Testis (tissue), 3 donors: Measurements from ENCODE around the gene ARTN. TPM values are rescaled to one million over a fixed set of nuclear protein-coding genes. Genes with fewer than 3 reads are reported as not detected.

Experiments used
- DNase-seq: peaks from one replicate; pipeline ENCODE4 v3.0.0-alpha.2; 2019
- H3K27ac ChIP-seq, 2 donors: fragments of 200-600 bp; sonication (generic); one replicate each; pipeline ENCODE4 v1.5.1; 2019
- H3K27me3 ChIP-seq: fragments of 200-600 bp; sonication (generic); one replicate; pipeline ENCODE4 v1.5.1; 2019
- H3K36me3 ChIP-seq: fragments of 200-600 bp; sonication (generic); one replicate; pipeline ENCODE4 v1.5.1; 2017; ENCODE audit warnings: low read depth; ENCODE audit errors: missing control alignments
- H3K4me1 ChIP-seq: fragments of 200-600 bp; sonication (generic); one replicate; pipeline ENCODE4 v1.5.1; 2019
- H3K4me3 ChIP-seq, 2 donors: fragments of 200-600 bp; sonication (generic); one replicate each; pipeline ENCODE4 v1.5.1; 2017 to 2019
- H3K9me3 ChIP-seq: fragments of 200-600 bp; sonication (generic); one replicate; pipeline ENCODE4 v1.5.1; 2017
- POLR2A ChIP-seq: fragments of 450-650 bp; IDR thresholded peaks from one replicate; pipeline ENCODE4 v1.6.1; 2017; ENCODE audit warnings: antibody characterized with exemption, mild to moderate bottlenecking, moderate library complexity
- WGBS, 2 donors: methylation state at CpG; one replicate each; pipeline ENCODE4 v1.1.5; 2018; 5-methylcytosine and 5-hydroxymethylcytosine counted together
- intact Hi-C: fragments of 100-400 bp; cut with DNase I; formaldehyde crosslinking; loops from one replicate; pipeline ENCODE4 v1.15.1; 2023; ENCODE audit warnings: low total_unique reads
- polyA plus RNA-seq: library from polyadenylated mRNA; stranded (reverse); fragments of 350-450 nt; fragmentation: Illumina TruSeq; extraction: RNeasy Lipid Tissue Mini Kit (QIAGEN cat#74804); gene quantifications from one replicate; pipeline ENCODE4 v1.2.3, GENCODE V29; 2014; ENCODE audit warnings: low read depth, low replicate concordance; ENCODE audit not compliant: insufficient read depth
- total RNA-seq, 2 donors: library from RNA; depleted of rRNA; stranded (reverse); fragments of >200 nt; gene quantifications; one replicate each; pipeline ENCODE4 v1.2.3, GENCODE V29; 2016
- TF ChIP-seq, protein P1 (sequence below), 3 experiments: fragments of 450-650 bp in 2 of 3; fragments of 200-600 bp in 1 of 3; sonication (generic) in 1 of 3; IDR thresholded peaks; one replicate each; pipeline ENCODE4 v1.5.1; 2016 to 2019; ENCODE audit warnings: antibody characterized with exemption in 3 of 3, mild to moderate bottlenecking in 2 of 3, moderate library complexity in 1 of 3

Gene ARTN
- total and polyA plus RNA-seq, 3 donors from 2014 or later = 1.6 to 5.4 (median 1.9) TPM

DNA sequence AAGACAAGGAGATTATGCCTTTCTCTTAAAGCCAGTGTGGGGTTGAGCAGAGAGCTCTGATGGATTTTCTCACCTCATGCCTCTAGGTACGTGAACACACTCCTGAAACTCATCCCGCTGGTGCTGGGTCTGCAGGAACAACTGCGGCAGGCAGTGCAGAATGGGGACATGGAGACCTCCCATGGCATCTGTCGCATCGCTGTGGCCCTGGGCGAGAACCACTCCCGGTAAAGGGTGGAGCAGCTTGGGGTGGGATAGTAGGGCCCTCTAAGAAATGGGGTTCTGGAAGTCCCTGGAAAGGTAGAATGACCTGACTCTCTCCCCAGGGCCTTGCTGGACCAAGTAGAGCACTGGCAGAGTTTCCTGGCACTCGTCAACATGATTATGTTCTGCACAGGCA lies 22.6 kb downstream of the ARTN start:
- no peak for DNase-seq
- TF ChIP-seq, protein P1, sequence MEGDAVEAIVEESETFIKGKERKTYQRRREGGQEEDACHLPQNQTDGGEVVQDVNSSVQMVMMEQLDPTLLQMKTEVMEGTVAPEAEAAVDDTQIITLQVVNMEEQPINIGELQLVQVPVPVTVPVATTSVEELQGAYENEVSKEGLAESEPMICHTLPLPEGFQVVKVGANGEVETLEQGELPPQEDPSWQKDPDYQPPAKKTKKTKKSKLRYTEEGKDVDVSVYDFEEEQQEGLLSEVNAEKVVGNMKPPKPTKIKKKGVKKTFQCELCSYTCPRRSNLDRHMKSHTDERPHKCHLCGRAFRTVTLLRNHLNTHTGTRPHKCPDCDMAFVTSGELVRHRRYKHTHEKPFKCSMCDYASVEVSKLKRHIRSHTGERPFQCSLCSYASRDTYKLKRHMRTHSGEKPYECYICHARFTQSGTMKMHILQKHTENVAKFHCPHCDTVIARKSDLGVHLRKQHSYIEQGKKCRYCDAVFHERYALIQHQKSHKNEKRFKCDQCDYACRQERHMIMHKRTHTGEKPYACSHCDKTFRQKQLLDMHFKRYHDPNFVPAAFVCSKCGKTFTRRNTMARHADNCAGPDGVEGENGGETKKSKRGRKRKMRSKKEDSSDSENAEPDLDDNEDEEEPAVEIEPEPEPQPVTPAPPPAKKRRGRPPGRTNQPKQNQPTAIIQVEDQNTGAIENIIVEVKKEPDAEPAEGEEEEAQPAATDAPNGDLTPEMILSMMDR (IDR thresholded peaks at IDR 0.05) = no peak
- TF ChIP-seq POLR2A = no peak
- 87 to 97% methylated on average over 4 to 8 of the region's 8 CpGs for WGBS, 2 donors
- Histone ChIP-seq H3K27me3 (no peaks in the 10 kb centered on the region), H3K4me3 (no peak overlapping the region), H3K36me3 (no peaks in the 10 kb centered on the region), H3K9me3 (no peaks in the 10 kb centered on the region), H3K27ac (no peak overlapping the region), H3K4me1 (no peaks in the 10 kb centered on the region)
- intact Hi-C loops = no loop called here

DNA sequence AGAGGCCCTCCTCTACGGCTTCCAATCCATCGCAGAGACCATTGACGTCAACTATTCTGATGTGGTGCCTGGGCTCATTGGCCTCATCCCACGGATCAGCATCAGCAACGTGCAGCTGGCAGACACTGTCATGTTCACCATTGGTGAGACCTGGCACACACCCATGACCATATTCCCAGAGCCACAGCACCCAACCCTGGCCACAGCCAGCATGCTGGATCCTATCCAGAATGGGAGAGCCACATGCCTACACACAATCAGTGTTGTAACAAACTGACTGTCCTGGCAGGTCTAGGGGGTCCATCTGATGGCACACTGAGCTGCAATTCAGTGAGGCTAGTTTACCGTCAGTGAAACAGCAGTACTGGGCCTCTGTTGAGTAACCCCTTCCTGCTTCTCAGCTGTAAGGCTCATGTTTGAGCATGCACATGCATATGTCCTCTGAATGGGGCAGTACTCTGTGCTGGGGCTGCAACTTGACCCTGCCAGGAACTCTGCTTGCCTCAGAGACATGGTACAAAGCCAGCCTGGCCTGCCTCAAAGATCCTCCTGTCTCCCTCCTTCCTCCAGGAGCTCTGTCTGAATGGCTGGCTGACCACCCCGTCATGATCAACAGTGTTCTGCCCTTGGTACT lies 23.9 kb downstream of the ARTN start:
- no peaks in the 10 kb centered on the region for H3K4me1 ChIP-seq
- no peak overlapping the region for H3K27ac ChIP-seq
- intact Hi-C loops = no loop called here
- no peaks in the 10 kb centered on the region for H3K9me3 ChIP-seq
- 93 to 95% methylated on average over 6 to 7 of the region's 7 CpGs for WGBS, 2 donors
- no peaks in the 10 kb centered on the region for H3K27me3 ChIP-seq
- H3K36me3 ChIP-seq = no peaks in the 10 kb centered on the region
- H3K4me3 ChIP-seq = no peak overlapping the region
- DNase-seq = no peak
- TF ChIP-seq, protein P1 (IDR thresholded peaks at IDR 0.05) = no peak
- no peak for TF ChIP-seq POLR2A

DNA sequence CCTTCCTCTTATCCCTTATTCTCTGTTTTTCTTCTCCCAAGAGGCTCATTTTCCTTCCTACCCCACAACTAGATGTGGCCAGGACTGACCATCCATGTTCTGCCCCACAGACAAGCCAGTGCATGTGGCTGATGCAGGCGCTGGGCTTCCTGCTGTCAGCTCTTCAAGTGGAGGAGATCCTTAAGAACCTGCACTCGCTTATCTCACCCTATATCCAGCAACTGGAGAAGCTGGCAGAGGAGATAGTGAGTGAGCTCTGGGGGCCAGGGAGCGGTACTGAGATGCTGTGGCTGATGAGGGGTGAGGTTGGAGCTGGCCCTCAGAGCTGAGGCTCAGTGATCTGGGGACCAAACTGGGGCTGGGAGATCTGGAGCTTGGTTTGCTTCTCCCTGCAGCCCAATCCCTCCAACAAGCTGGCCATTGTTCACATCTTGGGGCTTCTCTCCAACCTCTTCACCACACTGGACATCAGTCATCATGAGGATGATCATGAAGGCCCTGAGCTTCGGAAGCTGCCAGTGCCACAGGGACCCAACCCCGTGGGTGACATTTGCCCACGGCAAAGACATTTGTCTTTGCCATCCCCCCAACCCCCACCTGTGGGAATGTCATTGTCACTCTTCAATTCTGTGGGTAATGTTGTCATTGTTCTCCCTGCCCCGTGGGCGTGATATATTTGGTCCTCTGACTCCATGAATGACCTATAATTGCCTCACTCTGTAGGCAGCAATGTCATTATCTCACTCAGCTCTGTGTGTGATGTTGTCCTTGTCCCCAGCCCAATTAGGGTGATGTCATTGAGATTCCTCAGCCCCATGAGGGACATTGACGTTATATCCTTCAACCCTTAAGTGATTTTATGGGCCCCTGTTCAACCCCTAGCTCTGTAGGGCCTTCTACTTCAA lies 25.0 kb downstream of the ARTN start:
- Histone ChIP-seq H3K9me3 (no peaks in the 10 kb centered on the region), H3K27ac (no peak overlapping the region), H3K4me3 (no peak overlapping the region), H3K27me3 (no peaks in the 10 kb centered on the region), H3K4me1 (no peaks in the 10 kb centered on the region), H3K36me3 (no peaks in the 10 kb centered on the region)
- no peak for DNase-seq
- WGBS, 2 donors = 92 to 94% methylated on average over 9 of the region's 9 CpGs
- intact Hi-C loops = no loop called here
- TF ChIP-seq POLR2A = no peak
- TF ChIP-seq, protein P1 (IDR thresholded peaks at IDR 0.05) = no peak

DNA sequence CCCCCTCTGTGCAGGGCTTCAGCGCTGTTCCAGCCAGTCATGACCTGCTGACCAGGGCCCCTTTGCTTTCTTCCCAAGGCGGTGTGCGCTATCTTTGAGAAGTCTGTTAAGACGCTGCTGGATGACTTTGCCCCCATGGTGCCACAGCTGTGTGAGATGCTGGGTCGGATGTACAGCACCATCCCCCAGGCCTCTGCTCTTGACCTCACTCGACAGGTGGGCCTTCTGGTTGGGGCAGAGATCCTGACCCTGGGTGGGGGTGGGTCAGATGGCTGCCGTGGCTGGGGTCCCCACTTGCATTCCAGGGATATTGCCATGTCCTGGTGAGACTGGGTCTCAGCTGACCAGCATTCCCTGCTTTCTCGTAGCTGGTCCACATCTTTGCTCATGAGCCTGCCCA lies 27.2 kb downstream of the ARTN start:
- 89 to 95% methylated on average over 3 to 8 of the region's 8 CpGs for WGBS, 2 donors
- H3K27ac ChIP-seq = no peak overlapping the region
- no peaks in the 10 kb centered on the region for H3K36me3 ChIP-seq
- H3K27me3 ChIP-seq = no peaks in the 10 kb centered on the region
- H3K9me3 ChIP-seq = no peaks in the 10 kb centered on the region
- TF ChIP-seq, protein P1 (IDR thresholded peaks at IDR 0.05) = no peak
- TF ChIP-seq POLR2A = no peak
- intact Hi-C loops = no loop called here
- DNase-seq = no peak
- no peaks in the 10 kb centered on the region for H3K4me1 ChIP-seq
- no peak overlapping the region for H3K4me3 ChIP-seq
